Stimulated activated CD4-positive, alpha-beta T cell treated with anti-CD3 and anti-CD28 coated beads, Interleukin-12 subunit alpha, Interleukin-12 subunit beta, amount 100 ng/mL, for 4 hours (primary cell): ENCODE results near the gene MDP1.
A peak's percentile ranks its signal among the peaks of the same experiment; 100 is the strongest.
"Not testable (repeated sequence)": the region's sequence is repeated elsewhere in the genome, so short reads cannot be mapped to it uniquely, and the experiment has no call there.

Experiments
- DNase-seq: peaks from one replicate; pipeline ENCODE4 v3.0.0-alpha.2; 2020

Gene MDP1

DNA sequence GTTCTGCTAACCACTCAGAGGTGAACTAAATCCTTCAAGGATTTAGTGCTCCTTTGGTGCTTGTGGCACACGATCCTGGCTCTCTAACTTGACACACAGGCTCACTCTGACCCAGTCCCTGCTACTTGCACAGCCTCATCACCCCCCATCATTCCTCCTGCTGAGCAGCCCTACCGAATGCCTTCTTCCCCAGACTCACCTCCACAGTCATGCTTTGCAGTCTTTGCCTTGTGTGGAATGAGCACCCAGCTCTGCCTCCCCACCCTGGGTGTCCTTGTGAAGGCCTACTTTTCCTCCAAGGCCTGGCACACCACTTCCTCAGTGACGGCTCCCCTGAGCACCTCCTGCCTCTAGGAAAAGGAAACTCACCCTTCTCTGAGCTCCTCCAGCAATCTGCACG lies 34.5 kb upstream of the MDP1 start:
- DNase-seq = no peak

- no peak for DNase-seq
These were observed 33.6 kb upstream of the MDP1 start for GRCh38 chr14:24249230-24250021.

GRCh38 chr14:24247422-24247821 lies 31.6 kb upstream of the MDP1 start:
- no peak for DNase-seq

DNA sequence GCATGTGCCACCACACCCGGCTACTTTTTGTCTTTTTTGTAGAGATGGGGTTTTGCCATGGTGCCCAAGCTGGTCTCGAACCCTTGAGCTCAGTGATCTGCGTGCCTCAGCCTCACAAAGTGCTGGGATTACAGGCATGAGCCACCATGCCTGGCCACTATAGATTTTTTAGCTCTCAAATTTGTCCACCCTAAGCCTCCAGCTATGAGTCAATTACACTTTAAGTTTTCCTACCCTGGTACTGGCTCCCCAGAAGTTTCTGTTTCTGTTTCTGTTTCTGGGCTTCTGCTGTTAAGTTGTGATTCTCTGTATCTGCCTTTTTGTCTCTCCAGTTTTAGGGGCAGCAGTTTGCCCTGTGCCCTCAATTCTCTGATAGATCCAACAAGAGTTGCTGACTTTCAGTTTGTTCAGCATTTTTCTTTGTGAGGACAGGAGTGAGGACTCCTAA lies 30.9 kb upstream of the MDP1 start:
- no peak for DNase-seq

DNA sequence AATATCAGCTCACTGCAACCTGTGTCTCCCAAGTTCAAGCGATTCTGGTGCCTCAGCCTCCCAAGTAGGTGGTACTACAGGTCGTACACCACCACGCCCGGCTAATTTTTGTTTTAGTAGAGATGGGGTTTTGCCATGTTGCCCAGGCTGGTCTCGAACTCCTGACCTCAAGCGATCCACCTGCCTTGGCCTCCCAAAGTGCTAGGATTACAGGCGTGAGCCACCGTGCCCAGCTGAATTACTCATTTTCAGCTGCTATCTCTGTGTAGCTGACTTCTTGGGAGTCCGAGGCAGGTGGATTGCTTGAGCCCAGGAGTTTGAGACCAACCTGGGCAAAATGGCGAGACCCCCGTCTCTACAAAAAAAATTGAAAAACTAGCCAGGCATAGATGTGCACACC lies 29.5 kb upstream of the MDP1 start:
- DNase-seq = not testable (repeated sequence)

DNA sequence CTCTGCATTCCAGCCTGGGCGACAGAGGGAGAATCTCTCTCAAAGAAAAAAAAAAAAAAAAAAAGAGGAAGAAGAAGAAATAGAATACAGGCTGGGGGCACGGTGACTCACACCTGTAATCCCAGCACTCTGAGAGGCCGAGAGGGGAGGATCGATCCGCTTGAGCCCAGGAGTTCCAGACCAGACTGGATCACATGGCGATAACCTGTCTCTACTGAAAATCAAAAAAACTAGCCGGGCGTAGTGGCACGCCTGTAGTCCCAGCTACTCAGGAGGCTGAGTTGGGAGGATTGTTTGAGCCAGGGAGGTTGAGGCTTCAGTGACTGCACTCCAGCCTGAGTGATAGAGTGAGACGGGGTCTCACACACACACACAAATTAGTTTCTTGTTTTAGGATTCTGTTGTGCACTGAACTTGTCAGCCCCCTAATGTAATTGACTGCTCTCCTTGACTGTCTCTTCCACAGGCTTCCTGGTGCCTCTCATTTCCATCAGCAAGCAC lies 27.5 kb upstream of the MDP1 start:
- no peak for DNase-seq

DNA sequence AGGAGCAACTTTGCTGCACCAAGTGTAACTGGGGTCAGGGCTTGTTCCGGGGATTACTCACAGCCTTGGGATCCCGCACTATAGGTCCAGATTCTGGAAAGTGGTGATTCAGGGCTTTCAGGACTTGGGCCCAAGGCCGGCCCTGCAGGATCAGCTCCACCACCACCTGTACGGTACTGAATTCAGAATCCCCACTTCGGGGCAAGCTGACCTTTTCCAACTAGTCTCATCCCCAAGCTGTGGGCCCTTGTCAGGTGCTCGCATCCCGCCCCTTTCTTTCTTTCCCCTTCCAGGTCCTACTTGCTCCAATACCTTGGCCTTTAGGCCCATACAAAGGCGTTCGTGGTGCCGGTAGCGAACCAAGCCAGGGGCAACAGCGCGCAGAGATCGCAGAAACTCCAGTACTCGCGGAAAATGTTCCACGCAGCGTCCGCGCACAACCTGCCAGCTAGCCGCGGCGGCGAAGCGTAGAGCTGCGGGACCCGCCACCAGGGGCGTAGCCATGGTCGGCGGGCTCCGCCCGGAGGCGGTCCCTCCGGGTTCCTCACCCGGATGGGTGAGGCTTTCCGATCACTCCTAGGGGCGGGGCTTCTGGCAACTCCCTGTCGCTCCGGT lies 26.1 kb upstream of the MDP1 start:
- peak; percentile 92 for DNase-seq

GRCh38 chr14:24240110-24240918 lies 24.4 kb upstream of the MDP1 start:
- no peak for DNase-seq

DNA sequence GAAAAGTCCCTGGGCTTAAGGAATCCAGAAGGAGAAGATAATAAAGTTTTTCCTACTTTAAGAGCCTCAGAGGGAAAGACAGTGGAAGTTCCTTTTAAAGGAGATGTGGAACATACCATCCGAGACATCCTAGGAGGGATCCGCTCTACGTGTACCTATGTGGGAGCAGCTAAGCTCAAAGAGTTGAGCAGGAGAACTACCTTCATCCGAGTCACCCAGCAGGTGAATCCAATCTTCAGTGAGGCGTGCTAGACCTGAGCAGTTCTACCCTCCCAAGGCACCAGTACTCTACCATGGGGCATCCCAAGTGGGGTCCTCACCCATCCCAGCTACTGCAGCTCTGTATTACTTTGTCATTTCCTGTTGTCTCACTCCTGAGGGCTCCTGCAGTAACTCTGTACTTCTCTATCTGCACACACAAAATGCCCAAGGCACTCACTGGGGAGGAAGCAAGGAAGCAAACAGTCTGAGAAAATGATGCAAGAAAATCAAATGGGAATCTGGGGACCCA lies 22.7 kb upstream of the MDP1 start:
- DNase-seq = no peak

- DNase-seq = no peak
These were observed 22.3 kb upstream of the MDP1 start for GRCh38 chr14:24238123-24238522.

GRCh38 chr14:24237463-24237955 lies 21.6 kb upstream of the MDP1 start:
- no peak for DNase-seq

- no peak for DNase-seq
These were observed 21.0 kb upstream of the MDP1 start for GRCh38 chr14:24236689-24237462.

GRCh38 chr14:24235804-24236688 lies 20.2 kb upstream of the MDP1 start:
- no peak for DNase-seq

- no peak for DNase-seq
These were observed 18.5 kb upstream of the MDP1 start for GRCh38 chr14:24234095-24235005.

GRCh38 chr14:24233538-24233866 lies 17.6 kb upstream of the MDP1 start:
- DNase-seq = no peak

DNA sequence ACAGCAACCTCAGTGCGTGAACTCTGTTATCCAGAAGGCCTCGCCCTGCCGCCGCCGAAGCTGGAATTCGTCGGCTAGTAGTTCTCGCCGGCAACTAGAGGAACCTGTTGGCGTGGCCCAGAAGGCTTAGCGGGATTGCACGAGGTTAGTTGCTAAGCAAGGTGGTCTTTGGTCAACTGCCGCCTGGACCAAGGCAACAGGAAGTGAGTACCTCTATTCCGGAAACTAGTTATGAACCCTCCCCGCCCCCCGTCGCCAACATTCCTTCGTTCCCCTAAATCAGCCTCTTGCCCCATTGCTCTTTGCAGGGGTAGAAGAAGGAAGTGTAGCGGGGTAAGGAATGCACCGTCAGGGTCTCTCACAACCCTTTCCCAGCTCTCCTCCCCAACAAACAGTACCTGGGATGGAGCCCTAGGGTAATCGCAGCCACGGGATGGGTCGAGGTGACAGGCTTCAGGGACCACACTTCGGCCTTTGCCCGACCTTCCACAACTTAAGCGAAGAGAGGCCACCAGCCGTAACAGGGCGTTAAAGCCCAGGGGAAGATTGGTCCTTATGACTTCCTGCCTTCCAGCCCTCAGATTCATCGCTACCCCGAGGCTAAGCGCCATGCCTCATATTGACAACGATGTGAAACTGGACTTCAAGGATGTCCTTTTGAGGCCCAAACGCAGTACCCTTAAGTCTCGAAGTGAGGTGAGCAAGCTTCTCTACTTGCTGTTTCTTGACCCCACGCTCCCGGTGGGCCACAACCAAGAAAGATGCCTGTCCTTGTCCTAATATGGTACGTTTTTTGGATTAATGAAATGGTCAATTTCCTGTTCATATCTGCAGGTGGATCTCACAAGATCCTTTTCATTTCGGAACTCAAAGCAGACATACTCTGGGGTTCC lies 17.0 kb upstream of the MDP1 start, which contains the start of gene GMPR2:
Gene GMPR2 (plus strand): TSS at position 285 of the 893 bp plus-strand sequence. CDS start 325 bp downstream, at position 610.
- DNase-seq = peak; percentile 60

DNA sequence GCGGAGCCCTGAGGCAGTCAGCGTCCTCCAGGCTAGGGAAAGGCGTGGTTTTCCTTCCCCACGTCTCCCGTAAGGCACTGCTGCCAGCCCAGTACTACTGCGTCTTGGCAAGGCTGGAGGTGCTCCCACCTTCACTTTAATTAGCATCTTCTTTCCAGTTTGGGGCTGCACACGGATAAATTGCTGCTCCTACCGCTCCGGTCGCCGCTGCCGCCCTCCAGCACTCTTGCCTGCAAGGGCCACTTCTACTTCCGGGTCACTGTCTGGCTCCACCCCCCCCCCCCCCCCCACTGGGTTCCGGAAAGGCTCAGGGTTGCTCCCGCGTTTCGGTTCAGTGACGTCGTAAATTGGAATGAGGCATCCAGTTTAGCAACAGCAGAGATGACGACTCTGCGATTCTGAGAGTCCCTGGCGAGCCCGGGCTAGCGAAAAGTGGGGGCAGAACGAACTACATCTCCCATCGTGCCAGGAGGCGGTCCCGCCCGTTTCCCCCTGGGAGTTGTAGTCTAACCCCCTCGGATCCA lies 16.3 kb upstream of the MDP1 start, which contains the start of gene NEDD8:
Gene NEDD8 (minus strand): TSS at position 247 of the 524 bp plus-strand sequence. CDS start 100 bp downstream, at position 147.
- peak; percentile 85 for DNase-seq
